ENCODE measurements around the gene GOLM1.
"Not testable (repeated sequence)": the region's sequence is repeated elsewhere in the genome, so short reads cannot be mapped to it uniquely, and the experiment has no call there.

Gene GOLM1

GRCh38 chr9:86098824-86099700 lies at the start of gene GOLM1:
Gene GOLM1, minus strand, starts transcription at chr9:86099558. Its CDS starts 20,238 bp downstream, at chr9:86079320.
- DNase-seq = no peak

- DNase-seq = not testable (repeated sequence)
Observed at GRCh38 chr9:86146671-86147070, 47.3 kb upstream of the GOLM1 start.

GRCh38 chr9:86145960-86146359 lies 46.6 kb upstream of the GOLM1 start:
- not testable (repeated sequence) for DNase-seq

DNA sequence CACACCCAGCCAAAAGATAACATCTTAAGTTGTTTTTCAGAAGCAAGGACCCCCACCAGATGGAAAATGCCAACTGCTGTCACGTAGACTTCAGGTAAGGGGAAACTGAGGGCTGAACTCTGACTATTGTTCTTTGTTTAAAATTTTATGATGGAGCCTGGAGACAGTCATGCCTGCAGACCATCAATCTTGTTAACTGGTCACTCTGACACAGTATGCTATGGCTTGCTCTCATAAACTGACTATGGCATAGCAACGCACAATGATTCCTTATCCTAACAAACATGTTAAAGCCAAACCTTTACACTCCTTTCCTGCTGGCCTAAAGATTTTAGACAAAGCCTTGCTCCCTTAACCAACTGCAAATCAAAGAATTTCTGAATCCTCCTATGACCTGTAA lies 43.6 kb upstream of the GOLM1 start:
- DNase-seq = no peak

GRCh38 chr9:86141843-86142242 lies 42.5 kb upstream of the GOLM1 start:
- DNase-seq = no peak

GRCh38 chr9:86135371-86135770 lies 36.0 kb upstream of the GOLM1 start:
- no peak for DNase-seq

- no peak for DNase-seq
Observed at GRCh38 chr9:86134361-86134760, 35.0 kb upstream of the GOLM1 start.

DNA sequence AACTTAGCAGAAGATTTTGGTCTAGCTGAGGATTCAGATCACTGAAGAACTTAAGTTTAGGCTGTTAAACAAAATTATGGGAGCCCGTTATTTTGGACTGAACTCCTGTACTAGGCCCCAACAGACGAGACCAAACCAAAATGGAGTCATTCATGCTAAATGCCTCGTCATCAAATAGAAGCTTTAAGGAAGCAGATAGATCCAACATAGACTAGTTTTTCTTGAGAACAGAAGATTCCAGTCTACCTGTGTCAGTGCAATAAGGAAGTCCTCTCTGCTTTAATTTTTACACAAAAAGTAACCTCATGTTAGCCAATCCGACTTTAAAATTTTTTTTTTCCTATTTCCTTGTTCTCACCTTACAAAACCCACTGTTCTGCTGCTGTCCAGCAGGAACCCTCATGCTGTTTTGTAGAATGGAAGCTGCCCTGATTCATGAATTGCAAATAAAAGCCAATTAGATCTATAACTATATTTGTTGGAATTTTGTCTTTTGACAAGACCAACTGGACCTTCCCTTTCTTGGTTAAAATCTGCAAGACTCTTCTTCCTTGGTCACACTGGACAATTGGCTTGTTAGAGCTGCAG lies 29.0 kb upstream of the GOLM1 start:
- DNase-seq = no peak

DNA sequence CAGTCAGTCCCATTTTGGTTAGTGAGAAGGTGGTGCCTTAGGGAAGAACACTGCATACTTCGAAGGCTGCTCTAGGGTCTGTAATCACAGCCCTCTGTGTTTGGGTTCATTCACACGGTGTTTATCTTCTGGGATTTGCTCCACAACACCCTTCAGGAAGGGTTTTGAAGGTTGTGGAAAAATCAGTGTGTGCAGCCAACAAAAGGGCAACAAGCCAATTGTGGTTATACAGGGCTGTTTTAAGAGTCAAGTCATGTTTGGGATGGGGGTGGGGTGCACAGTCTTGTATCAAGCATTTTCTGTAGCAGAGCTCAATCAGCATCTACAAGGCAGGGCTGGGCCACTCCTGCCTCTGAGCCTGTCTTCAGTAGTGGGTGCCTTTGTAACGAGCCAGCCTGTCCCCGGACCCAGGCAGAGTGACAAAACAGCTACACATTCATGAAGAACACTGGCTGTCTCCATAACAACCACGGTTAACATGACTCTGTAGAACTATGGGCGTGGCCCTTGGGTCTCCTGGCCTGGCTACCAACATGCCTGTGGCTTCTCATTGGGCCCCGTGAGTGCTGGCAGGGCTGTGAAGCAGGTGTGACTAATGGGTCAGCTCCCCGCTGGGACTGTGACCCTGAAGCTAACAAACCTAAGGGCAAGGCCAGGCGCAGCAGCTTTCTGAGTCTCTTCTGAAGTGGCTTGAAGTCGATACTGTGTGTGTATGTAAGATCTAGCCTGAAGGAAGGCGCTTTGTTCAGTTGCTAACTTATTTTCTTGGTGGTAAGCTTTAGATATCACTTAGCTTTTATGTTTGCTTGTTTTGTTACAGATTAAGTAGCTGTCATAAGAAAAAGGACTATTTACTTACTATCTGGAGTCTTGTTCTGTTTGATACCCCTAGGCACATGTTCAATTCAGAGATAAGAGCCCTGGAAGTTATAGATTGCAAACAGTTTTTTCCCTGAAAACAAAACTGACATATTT lies 27.9 kb upstream of the GOLM1 start:
- DNase-seq = no peak

DNA sequence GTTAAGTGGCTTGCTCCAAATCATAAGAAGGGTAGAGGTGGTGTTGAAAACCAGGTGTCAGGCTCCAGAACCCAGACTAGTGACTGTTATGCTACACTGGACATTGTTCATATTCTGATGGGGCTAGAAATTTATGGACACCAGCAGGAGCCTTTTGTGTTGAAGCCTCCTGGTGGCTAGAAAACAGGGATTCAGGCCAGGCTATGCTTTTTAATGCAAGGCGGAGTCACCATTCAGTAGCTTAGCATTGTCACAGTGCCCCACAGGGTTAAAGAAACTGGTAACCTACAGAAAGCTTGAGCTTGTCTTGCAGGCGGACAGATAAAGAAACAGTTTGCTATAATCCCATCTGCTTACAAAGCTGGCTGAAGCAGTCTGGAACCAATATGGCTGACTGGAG lies 23.0 kb upstream of the GOLM1 start:
- DNase-seq = no peak

GRCh38 chr9:86119457-86119856 lies 20.1 kb upstream of the GOLM1 start:
- DNase-seq = no peak

- DNase-seq = no peak
Observed at GRCh38 chr9:86116425-86116824, 17.1 kb upstream of the GOLM1 start.

- no peak for DNase-seq
Observed at GRCh38 chr9:86115886-86116285, 16.5 kb upstream of the GOLM1 start.

DNA sequence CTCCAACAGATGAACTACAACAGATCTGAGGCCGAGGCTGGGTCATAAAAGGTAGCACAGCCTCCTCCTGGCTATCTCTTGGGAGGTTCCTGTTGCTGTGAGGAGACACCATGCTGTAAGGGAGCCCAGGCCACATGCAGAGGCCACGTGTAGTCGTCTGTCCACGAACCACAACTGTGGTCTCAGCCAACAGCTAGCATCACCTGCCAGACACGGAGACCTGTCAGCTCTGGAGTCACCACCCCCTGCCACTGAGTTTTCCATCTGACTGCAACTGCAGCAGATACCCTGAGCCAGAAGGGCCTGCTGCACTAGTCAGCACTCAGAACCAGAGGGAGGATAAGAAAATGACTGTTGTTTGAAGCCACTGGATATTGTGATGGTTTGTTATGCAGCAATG lies 12.7 kb upstream of the GOLM1 start:
- DNase-seq = no peak

DNA sequence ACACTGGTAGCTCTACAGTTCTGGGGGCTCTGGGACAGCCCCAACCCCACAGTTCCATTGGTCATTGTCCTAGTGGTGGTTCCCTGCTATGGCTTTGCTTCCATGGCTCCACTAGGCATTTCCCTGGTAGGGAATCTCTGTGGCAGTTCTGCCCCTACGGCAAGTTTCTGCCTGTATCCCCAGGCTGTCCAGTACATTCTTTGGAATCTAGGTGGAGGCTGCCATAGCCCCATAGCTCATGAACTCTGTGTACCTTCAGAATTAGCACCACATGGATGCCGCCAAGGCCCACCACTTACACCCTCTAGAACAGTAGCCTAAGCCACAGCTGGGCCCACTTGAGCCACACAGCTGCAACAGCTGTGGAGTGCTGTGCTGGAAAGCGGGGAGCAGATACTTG lies 3.3 kb upstream of the GOLM1 start:
- DNase-seq = no peak

GRCh38 chr9:86099701-86100364 lies 475 bp upstream of the GOLM1 start:
- peak in 1 of 6 experiments; percentile 10 for DNase-seq

DNA sequence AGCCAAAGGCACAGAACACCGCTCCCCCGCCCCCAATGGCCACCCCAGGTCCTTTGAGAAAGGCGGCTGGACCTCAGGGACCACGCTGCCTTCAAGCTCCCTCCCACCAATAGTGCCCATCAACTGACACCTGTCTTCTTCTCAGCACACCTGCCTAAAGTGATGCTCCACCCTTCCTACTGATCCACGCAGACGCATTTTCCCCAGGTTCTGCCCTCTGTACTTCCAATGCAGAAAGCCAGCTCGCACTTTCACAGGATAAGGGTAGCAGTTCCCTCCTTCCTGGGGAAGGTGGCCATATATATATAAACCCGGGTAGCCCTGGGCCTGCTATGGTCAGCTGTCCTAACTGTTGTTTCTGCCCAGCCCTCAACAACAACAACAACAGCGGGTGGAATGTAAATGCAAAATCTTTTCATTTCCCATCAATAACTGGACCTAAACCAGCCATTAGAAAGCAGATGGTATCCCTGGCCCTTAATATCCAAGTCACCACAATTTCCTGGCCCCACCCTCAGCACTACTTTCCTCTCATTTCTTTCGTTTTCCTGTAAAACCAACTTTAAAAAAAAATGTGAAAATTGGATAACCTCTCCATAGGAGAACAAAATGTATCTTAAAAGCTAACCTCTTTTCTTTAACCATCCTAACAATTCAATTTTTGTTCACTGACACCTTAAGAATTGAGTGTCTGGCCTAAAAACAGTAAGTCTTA lies 1.7 kb downstream of the GOLM1 start:
- DNase-seq = no peak

DNA sequence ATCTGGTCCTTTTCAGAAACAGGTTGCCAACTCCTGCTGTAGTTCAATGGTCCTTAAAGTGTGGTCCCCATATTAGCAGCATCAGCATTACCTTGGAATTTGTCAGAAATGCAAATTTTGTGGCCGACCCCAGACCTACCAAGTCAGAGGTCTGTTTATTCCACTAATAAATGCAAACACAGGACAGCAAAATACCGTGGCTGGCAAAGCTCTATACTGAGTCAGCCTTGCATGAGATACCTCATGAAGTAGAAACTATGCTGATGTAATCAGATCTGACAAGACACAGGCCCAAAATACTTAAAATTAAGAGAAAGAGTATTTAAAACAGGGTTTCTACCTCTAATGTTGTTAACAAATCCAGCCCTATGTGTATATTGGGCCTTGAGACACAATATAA lies 3.0 kb downstream of the GOLM1 start:
- no peak for DNase-seq

GRCh38 chr9:86093788-86094555 lies 5.4 kb downstream of the GOLM1 start:
- DNase-seq = no peak

- no peak for DNase-seq
Observed at GRCh38 chr9:86091477-86091876, 7.9 kb downstream of the GOLM1 start.

DNA sequence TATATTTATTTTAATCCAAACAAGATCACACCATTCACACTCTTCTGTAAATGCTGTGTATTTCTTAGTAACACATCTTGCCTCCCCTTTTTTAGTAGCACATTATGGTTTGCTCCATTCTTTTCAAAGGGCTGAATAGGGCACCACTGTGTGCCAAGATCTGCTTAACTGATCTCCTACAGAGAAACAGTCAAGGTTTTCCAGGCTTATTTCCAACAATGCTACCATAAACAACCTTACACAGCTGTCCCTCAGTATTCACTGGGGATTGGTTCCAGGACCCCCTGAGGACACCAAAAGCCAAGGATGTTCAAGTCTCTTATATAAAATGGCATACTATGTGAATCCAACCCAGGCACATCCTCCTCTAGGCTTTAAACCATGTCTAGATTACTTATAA lies 16.5 kb downstream of the GOLM1 start:
- DNase-seq = no peak

All from stimulated activated naive CD4-positive, alpha-beta T cell (primary cell).